K562 (cell line): ENCODE results near the gene OPA3. TPM values are rescaled to one million over a fixed set of nuclear protein-coding genes. Genes with fewer than 3 reads are reported as not detected.
A peak's percentile ranks its signal among the peaks of the same experiment; 100 is the strongest.

Source experiments
- COPS2 ChIP-seq: fragments of 450-650 bp; conservative IDR thresholded peaks from 2 replicates; pipeline ENCODE4 v1.6.1; 2016; ENCODE audit warnings: mild to moderate bottlenecking, moderate library complexity
- FOXP4 ChIP-seq: sonication (generic); formaldehyde crosslinking; IDR thresholded peaks from 2 replicates; pipeline ENCODE4 v1.8.0; 2022; ENCODE audit warnings: mild to moderate bottlenecking, missing genetic modification reagents, borderline replicate concordance
- HNRNPL ChIP-seq: fragments of 200-400 bp; formaldehyde crosslinking; IDR thresholded peaks from 2 replicates; pipeline ENCODE4 v1.6.1; 2017; ENCODE audit warnings: low read depth, mild to moderate bottlenecking, low read length
- JUN ChIP-seq, 2 experiments: sonication (generic) in 1 of 2; formaldehyde crosslinking in 1 of 2; IDR thresholded peaks; 2 replicates each; pipeline versions ENCODE4 v1.6.1 to v1.8.0; 2012 to 2022; ENCODE audit warnings: borderline replicate concordance in 2 of 2, mild to moderate bottlenecking in 2 of 2, improper control_type of control experiment in 1 of 2, low read depth in 1 of 2, low read length in 1 of 2, missing genetic modification reagents in 1 of 2
- KLF1 ChIP-seq: fragments of 450-650 bp; IDR thresholded peaks from 2 replicates; pipeline ENCODE4 v1.6.1; 2016; ENCODE audit warnings: missing genetic modification characterization, missing compliant biosample characterization
- KLF13 ChIP-seq: fragments of 450-650 bp; IDR thresholded peaks from 2 replicates; pipeline ENCODE4 v1.6.1; 2016; ENCODE audit warnings: missing genetic modification characterization, low read depth, mild to moderate bottlenecking, missing compliant biosample characterization, moderate library complexity, borderline replicate concordance
- MAFG ChIP-seq: fragments of 450-650 bp; conservative IDR thresholded peaks from 2 replicates; pipeline ENCODE4 v1.6.1; 2016; ENCODE audit warnings: missing genetic modification characterization, missing compliant biosample characterization
- NR2C1 ChIP-seq, 2 experiments: fragments of 450-650 bp; IDR thresholded peaks; 2 replicates each; pipeline ENCODE4 v1.6.1; 2017; ENCODE audit warnings: mild to moderate bottlenecking in 2 of 2, antibody characterized with exemption in 1 of 2, inconsistent platforms in 1 of 2, missing compliant biosample characterization in 1 of 2, missing genetic modification characterization in 1 of 2
- PHB ChIP-seq: fragments of 250-450 bp; sonication (Bioruptor Pico); IDR thresholded peaks from 2 replicates; pipeline ENCODE4 v1.5.0; 2021
- PHTF2 ChIP-seq: fragments of 250-450 bp; sonication (Bioruptor Pico); IDR thresholded peaks from 2 replicates; pipeline ENCODE4 v1.5.0; 2021; ENCODE audit warnings: mild to moderate bottlenecking
- POLR2AphosphoS5 ChIP-seq: IDR thresholded peaks from 2 replicates; pipeline ENCODE4 v1.6.1; 2011; ENCODE audit warnings: mild to moderate bottlenecking, low read depth, low read length, moderate library complexity; ENCODE audit not compliant: control insufficient read depth, insufficient read depth
- RB1 ChIP-seq: fragments of 450-650 bp; IDR thresholded peaks from 2 replicates; pipeline ENCODE4 v1.6.1; 2017; ENCODE audit warnings: low read depth, mild to moderate bottlenecking
- ZBTB5 ChIP-seq: fragments of 450-650 bp; IDR thresholded peaks from 2 replicates; pipeline ENCODE4 v1.6.1; 2017; ENCODE audit warnings: antibody characterized with exemption
- ZFP1 ChIP-seq: fragments of 450-650 bp; formaldehyde crosslinking; IDR thresholded peaks from 2 replicates; pipeline ENCODE4 v1.4.0; 2020; ENCODE audit warnings: mild to moderate bottlenecking, mixed read lengths
- ZHX1 ChIP-seq: fragments of 150-350 bp; conservative IDR thresholded peaks from 2 replicates; pipeline ENCODE4 v1.6.1; 2014; ENCODE audit warnings: low read length
- ZKSCAN3 ChIP-seq: fragments of 250-450 bp; sonication (Bioruptor Pico); IDR thresholded peaks from 2 replicates; pipeline ENCODE4 v1.4.0; 2020
- ZNF280A ChIP-seq: fragments of 450-650 bp; IDR thresholded peaks from 2 replicates; pipeline ENCODE4 v1.6.1; 2018; ENCODE audit warnings: mild to moderate bottlenecking, low read depth; ENCODE audit not compliant: partially characterized antibody
- polyA plus RNA-seq, 8 experiments: library from polyadenylated mRNA; depleted of rRNA in 4 of 8; stranded (reverse) in 5 of 8; unstranded in 3 of 8; fragments of >200 nt; fragmentation: Nextera tagmentation in 2 of 8; fragmentation: Illumina TruSeq in 1 of 8; extraction: Ambion mirVana in 2 of 8; extraction: Trizol in 1 of 8; gene quantifications; 2 replicates each; pipeline versions ENCODE4 v1.2.1 to v1.2.3, GENCODE V29; 2011 to 2014; ENCODE audit warnings: inconsistent platforms in 1 of 8, missing spikeins in 1 of 8
- total RNA-seq, 7 experiments: library from RNA; depleted of rRNA in 6 of 7; stranded (reverse); fragments of >200 nt in 6 of 7; fragmentation: Illumina TruSeq in 2 of 7; extraction: Trizol in 2 of 7; gene quantifications; 2 replicates each; pipeline versions ENCODE4 v1.2.1 to v1.2.3, GENCODE V29; 2011 to 2021; ENCODE audit warnings: low replicate concordance in 1 of 7

OPA3 gene
- total and polyA plus RNA-seq, 9 of the 15 experiments (the other 6 are each of a cell fraction or from before 2014, with no cell fraction given) = 1.4 to 18.8 (median 9.0) TPM

- TF ChIP-seq ZBTB5 = no peak
- TF ChIP-seq PHB = no peak
- peak; percentile 36; the same call in 1 of the 2 replicates for TF ChIP-seq JUN (IDR thresholded peaks at IDR 0.05; ENCODE audit: borderline replicate concordance, low read depth, low read length)
- TF ChIP-seq JUN (CRISPR knock-in tag; IDR thresholded peaks at IDR 0.05; ENCODE audit: borderline replicate concordance) = no peak
- TF ChIP-seq ZHX1 = 0 out of 2 replicates have a peak, but pooled peaks have one; percentile 76
- peak; percentile 79 for TF ChIP-seq RB1
- 0 out of 2 replicates have a peak, but pooled peaks have one; percentile 42 for TF ChIP-seq FOXP4 (CRISPR knock-in tag)
- TF ChIP-seq PHTF2 (CRISPR knock-in tag) = no peak
- no peak for TF ChIP-seq COPS2
- TF ChIP-seq ZKSCAN3 (CRISPR knock-in tag) = no peak
- no peak for TF ChIP-seq POLR2AphosphoS5
- no peak for TF ChIP-seq ZNF280A
- peak; percentile 56 for TF ChIP-seq MAFG (tag)
- no peak for TF ChIP-seq HNRNPL
- no peak for TF ChIP-seq KLF1 (tag)
- no peak for TF ChIP-seq NR2C1 (IDR thresholded peaks at IDR 0.05)
- TF ChIP-seq NR2C1 (tag; IDR thresholded peaks at IDR 0.05) = peak; percentile 53
- no peak for TF ChIP-seq KLF13
- TF ChIP-seq ZFP1 = no peak
Observed at GRCh38 chr19:45485305-45486077, 99.1 kb downstream of the OPA3 start (continued).
